8988T (cell line): ENCODE results near the gene RNF128.

Experiments used
- DNase-seq: peaks from one replicate; pipeline ENCODE4 v3.0.0; 2011

RNF128 gene, protein sequence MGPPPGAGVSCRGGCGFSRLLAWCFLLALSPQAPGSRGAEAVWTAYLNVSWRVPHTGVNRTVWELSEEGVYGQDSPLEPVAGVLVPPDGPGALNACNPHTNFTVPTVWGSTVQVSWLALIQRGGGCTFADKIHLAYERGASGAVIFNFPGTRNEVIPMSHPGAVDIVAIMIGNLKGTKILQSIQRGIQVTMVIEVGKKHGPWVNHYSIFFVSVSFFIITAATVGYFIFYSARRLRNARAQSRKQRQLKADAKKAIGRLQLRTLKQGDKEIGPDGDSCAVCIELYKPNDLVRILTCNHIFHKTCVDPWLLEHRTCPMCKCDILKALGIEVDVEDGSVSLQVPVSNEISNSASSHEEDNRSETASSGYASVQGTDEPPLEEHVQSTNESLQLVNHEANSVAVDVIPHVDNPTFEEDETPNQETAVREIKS

DNA sequence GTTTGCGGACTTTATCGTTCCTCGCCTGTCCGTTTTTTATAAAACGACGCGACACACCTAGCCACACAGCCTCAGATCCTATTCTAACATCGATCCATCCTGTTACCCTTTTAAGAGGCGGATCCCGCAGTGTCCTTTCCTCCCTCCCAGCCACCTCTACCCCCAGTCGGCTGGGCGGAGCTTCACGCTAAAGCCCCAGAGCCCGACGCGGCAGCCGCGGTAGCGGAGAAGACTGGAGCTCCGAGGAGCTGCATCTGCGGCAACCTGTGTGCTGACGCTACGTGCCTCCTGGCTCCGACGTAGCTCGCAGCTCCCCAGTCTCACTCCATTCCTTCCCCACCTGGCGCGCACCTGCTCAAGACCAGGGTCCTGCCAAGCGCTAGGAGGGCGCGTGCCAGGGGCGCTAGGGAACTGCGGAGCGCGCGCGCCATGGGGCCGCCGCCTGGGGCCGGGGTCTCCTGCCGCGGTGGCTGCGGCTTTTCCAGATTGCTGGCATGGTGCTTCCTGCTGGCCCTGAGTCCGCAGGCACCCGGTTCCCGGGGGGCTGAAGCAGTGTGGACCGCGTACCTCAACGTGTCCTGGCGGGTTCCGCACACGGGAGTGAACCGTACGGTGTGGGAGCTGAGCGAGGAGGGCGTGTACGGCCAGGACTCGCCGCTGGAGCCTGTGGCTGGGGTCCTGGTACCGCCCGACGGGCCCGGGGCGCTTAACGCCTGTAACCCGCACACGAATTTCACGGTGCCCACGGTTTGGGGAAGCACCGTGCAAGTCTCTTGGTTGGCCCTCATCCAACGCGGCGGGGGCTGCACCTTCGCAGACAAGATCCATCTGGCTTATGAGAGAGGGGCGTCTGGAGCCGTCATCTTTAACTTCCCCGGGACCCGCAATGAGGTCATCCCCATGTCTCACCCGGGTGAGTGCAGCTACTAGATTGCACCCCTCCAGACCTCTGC is at the start of gene RNF128:
RNF128 (plus strand) TSS at position 217 of the 953 bp plus-strand sequence; CDS start at position 430, 213 bp downstream.
- no peak for DNase-seq

DNA sequence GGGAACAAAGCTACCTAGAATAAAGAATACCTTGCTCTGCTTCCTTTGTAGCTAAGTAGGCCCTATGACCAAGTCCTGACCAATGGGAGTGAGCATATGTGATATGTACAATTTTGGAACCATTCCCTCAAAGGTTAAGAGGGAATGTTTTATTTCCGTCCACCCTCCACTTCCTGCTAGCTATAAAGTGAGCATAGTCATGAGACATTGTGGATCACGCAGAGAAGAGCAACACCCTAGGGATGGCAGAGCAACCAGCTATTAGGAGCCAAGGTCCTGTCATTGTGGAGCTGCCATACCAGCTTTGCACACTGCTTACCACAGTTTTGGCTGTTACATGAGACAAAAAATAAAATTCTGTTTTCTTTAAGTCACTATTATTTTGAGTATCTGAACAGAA is 45.8 kb upstream of the RNF128 start:
- no peak for DNase-seq

DNA sequence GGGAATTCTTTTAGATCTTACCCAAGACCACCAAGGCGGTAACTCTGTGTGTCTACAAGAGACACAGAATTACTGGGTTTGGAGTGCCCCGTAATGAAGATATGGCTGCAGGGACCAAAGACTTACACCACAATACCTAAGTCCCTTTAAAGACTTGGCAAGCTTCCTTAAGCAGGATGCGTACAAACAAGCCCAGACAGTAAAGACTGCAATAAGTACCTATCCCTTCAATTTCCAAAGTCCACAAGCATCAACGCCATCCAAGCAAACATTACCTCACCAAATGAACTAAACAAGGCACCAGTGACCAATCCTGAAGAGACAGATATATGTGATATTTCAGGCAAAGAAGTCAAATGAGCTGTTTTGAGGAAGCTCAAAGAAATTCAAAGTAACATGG is 42.3 kb upstream of the RNF128 start:
- no peak for DNase-seq

DNA sequence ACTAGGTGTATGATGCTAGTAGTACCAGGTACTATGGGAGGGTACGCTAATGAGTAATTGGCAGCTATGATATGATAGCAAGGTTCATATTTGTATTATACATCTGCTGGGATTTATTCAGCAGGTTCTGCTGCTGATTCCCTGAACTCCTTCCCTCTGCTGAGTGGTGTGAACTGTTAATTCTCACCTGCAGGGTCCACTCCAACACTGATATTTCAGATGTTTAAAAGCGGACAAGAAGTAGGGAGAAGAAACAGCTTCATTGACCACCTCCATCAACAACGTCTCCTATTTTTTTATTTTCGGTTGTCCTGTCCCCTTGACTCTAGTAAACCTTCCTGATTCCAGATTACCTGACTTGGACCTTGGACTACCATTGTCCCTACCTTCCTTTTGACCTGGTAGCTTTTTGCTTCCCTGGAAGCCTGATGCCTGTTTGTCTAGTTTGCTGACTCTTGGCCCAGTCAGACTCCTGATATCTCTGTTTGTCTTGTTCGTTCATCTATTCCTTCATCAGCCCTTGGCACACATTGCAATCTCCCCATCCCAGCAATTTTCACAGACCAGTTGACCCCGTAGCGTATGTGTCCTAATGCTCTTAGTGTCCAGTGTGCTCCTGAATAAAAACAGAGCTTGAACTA is 34.0 kb upstream of the RNF128 start:
- no peak for DNase-seq

DNA sequence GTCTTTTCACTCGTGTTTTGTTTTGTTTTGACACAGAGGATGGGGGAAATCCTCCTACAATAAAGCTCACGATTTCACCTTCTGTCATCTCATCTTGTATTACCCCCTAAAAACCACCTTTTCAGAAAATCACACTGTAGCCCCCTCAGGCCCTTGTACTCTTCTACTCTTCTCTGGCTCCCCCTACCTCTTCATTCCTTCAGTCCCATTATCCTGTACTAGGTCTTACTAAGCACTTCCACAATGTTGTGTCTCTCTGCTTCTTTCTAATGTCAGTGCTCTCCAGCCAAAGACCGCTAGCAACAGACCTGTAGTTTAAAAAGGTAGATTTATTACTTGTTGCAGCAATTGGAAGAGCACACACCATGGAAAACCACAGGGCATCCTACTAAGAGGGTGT is 30.0 kb upstream of the RNF128 start:
- DNase-seq: no peak

DNA sequence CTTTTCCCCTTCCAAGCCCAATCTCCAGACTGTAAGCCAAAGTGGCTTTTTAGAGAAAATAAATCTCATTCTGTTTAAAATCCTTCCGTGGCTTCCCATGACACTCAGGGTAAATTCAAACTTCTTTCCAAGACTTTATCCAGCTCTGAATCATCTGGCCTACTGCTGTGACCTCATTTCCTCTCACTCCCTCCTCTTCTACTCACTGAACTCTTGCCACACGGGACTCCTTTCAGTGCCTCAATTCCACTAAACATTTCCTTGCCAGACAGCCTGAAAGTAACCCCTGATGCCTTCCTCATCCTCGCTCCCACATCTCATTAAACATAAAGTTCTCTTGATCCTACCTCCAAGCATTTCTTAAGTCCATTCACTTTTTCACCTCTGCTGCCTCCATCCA is 27.8 kb upstream of the RNF128 start:
- DNase-seq: no peak

DNA sequence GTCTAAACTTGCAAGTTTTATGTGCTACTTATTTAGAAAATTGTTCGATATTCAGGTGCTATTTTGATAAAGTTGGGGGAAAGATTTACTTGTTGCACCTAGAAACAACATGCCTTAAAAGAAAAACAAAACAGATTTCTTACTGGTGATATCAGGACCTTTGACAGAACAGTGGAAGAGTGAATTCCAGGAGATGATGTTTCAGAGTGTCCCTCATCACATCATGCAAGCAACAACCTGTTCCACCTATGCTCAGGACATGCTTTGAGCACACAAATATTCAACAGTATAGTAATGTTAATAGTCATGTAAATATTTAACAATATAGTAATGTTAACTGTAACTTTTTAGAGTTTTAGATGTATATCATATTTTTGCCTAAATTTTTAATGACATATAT is 23.9 kb upstream of the RNF128 start:
- no peak for DNase-seq

DNA sequence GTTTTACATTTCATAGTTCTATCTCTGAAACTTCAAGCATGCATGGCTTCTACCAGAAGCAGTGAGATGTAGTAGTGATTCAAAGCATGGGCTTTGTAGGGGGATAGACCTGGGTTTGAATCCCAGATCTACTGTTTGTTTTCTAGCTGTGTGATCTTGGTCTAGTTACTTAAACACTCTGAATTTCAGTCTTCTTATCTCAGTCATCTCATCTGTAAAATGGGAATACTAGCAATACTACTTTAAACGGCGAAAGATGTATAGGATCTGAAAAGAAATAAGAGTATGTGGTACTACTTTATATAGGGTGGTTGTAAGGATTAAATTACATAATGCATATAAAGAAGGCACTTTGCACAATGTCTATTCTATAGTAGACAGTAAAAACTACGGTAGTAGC is 20.0 kb upstream of the RNF128 start:
- no peak for DNase-seq

DNA sequence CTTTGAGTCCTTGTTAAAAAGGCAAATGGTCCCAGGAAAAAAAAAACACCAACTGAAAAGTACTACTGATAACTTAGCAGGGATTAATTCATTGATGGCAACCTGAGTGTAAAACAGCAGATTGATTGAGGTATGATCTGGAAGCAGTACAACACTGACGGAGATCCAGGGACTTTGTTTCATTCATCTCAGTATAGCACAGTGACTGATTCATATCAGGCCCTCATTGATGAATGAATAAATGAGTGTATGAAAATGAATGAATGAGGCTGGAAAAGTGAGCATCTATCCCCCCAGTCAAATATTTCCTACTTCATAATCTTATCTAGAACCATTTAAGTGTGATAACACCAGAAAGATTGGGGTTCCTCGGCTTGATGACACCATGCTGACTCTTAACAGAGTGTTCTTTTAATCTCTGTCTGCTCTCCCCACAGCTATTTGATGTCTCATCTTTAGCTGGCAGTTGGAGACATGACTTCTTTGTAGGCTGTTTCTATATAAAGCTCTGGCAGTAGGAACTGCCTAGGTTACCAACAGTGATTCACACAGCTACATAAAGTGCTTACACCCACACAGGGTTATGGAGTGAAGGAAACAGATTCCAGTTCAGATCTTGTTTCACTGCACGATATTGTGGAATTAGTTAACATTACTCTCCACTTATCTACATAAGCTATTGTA is 18.6 kb upstream of the RNF128 start:
- no peak for DNase-seq

DNA sequence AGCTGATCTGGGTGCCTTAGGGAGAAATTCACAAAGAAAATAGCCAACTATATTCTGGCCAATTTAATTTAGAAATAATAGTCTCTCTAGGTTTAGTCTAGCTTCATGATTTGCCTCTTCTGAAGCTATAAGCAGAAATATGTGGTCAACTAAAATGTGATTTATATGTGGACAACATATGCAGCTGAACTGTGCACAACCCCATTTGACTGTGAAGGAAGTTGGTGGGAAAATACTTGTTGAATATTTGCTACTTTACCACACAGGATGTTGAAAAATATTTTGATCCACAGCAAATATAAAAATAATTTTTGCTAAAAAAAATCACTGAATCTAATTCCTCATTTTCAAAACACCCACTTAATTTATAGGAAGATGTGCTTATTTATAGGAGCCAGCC is 15.7 kb upstream of the RNF128 start:
- no peak for DNase-seq

DNA sequence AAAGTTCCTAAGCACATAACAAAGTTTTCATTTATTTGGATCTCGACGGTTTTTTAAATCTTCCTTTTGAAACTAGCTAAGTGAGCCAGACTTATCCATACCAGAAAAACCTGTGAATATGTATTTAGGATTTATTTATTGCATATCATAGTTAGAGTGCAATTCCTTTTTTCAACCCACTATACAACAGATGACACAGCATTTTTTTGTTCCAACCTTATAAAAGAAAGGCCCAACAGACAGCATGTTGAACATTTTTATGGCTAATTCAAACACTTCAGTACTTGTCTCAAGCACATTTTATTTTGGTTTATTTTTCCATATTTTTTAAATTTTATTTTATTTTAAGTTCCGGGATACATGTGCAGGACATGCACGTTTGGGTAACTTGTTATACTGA is 15.1 kb upstream of the RNF128 start:
- no peak for DNase-seq

DNA sequence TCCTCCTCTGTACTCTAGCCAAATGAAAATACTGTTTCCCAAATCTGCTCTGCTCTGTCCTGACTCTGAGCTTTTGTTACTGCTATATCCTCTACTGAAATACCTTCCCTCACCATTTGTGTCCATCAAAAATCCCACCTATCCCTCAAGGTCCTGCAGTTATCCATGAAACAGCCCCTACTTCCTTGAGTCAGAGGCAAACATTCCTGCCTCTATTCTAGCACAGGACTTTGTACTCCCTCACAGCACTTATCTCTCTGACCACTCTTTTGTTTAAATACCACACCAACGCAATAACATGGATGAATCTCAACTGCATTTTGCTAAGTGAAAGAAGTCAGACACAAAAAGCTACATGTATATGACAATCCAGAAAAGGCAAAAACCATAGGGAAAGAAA is 10.5 kb upstream of the RNF128 start:
- DNase-seq: no peak

DNA sequence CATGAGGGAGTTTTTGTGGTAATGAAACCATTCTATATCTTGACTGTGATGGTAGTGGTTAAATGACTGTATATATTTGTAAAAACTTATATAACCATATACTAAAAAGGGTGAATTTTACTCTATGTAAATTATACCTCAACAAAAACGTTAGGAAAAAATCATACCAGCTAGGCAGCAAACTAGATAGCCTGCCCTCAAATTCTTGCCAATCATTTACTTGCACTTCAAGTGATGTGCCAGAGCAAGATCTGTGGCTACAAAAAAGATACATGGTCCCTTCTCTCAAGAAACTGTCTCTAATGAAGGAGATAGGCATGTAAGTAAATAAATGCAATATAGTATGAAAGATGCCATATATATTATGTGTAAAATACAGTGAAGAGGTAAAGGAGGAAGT is 10.0 kb upstream of the RNF128 start:
- DNase-seq: no peak

DNA sequence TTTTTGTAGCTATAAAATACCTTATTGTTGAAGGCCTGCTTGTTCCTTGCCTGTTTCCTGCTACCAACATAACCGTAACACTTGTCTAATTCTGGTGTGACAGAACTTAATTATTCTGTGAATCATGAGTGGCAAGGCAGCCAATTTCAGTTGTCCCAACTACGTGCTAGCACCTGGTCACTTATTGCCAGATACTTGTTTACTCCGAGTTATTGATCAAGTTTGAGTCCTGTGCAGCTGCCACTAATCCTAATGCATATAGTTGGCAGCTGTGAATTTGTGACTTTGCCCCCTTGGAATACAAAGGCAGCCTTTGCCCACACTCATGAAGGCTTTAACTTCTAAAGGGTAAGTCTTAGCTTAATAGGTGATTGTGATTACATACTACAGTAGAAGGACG is 7.8 kb upstream of the RNF128 start:
- no peak for DNase-seq

DNA sequence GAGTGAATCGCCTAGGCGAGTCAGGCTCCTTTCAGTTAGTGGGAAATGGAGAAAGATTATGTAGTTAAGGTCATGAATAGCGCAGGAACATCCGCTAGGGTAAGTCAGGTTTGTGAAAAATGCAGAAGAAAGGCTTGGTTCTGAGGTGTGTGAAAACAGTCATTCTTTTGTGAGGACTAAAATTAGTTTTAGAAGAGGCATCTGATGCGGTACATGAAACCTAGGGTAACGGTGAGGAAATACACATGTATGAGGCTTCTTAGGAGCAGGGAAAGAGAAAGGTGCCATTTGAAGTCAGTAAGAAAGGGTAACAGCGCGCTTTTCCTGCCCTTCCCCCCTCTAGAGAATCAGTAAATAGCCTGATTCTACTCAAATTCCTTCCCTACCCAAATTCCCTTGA is 570 bp upstream of the RNF128 start:
- DNase-seq: no peak

DNA sequence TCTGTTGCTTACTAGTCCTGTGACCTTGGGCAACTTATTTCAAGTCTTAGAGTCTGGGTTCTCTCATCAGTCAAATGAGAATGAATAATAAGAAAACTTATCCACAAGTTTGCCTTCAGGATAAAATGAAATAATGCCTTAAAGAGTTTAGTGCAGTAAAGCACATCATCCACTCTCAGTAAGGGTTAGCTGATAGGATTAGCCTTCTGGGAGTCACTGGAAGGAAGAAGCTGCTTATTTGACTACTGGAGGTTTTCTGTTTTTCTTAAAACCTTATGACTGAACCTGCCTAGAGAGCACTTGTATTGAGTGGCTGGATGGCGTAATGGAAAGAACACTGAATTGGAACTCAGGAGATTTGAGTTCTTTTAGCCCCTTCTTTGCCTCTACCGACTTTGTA is 1.8 kb downstream of the RNF128 start:
- DNase-seq: no peak

DNA sequence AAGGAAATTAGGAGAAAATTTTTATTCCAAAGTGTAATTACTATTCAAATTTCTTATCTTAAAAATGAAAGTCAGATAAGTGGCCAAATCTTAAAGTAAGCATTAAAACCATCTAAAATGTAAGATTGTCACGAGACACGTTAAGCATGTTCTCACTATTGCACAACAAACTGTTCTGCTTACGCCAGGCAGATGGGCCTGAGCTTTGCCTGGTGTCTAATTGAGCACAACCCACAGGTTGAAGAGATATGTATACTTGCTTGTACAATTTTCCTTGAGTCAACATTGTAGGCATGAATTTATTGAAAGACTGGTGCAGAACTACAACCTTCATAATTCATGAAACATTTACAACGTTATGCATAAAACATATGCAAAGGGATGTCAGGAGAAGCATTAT is 3.9 kb downstream of the RNF128 start:
- no peak for DNase-seq

DNA sequence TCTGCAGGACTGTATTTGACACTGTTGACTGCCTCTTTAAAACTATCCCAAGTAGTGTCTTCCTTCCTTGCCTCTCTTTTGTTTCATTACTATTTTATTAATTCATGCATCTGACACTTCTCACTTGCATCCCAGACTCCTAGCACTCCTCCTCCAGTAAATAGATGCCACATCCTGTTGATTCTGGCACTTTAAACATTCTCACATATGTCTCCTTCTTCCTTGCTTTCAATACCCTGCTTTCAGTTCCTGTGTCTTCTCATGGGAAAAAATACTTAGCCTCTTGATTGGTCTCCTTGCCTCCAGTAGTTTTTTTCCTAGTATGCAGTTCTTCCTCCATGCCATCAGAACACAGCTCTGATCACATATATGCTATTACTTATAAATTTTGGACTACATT is 5.1 kb downstream of the RNF128 start:
- DNase-seq: no peak

DNA sequence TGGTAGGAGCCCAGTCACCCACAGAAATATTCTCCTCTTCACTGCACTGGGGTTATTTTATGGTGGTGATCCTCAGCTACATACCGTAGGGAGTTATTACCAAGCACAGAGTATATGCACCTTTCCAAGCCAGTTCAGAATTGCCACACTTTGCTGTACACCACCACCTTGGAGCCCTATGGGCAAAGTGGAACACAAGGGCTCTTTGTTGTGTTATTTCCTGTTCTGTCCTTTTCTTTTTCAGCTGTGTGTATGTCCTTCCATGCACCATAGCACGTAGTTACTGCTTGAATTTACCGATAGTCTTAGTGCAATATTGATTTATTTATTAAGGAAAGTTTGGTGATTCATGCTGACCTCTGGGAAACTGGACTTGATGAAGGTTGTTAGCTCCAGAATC is 8.3 kb downstream of the RNF128 start:
- no peak for DNase-seq

DNA sequence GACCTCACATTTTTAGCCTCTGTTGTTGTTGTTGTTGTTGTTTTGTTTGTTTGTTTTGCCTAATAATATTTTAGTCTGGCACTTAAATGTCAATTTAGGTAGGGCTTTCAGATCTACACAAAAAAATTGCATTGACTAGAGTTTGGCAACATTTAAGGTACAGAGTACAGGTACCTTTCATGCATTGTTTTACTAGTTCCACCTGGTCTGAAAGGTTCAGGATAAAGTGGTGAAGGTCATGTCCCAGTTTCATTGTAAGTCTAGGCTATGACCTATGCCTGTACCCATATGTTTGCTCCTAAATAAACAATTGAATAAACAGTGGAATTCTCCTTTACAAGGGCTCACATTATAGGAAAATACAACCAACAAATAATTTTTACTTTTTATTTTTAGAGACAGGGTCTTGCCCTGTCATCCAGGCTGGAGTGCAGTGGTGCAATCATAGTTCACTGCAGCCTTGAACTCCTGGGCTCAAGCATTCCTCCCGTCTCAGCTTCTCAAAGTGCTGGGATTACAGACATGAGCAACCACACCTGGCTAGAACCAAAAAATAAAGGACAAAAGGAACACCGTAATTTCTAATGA is 13.8 kb downstream of the RNF128 start:
- no peak for DNase-seq

DNA sequence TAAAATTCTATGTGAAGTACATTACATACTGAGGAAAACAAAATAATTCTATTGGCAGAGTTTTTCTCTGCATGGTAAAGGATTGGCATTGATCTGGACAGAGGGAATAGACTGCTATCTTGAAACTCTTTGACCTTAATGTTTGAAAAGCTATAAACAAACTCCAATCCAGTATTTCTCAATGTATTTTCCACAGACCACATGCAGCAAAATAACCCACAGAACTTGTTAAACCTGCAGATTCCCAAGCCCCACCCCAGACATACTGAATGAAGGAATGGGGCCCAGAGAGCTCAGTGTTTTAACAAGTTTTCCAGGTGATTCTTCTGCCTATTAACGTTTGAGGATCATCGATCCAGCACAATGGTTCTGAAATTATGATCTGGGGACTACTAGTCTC is 15.7 kb downstream of the RNF128 start:
- no peak for DNase-seq

DNA sequence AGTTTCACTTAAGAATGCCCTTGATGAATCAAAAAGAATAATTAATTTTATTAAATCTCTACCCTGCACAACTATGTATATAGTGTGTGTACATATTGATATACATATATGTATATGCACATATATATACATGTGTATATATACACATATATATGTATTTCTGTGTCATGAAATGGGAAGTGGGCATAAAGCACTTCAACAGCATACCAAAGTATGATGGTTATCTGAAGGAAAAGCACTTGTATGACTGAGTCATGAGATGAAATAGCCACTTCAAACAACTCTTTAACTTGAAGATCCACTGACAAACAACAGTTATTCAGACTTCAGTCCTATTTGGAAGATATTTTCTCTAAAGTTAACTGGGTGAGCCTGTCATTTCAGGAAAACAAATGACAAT is 16.3 kb downstream of the RNF128 start:
- no peak for DNase-seq

DNA sequence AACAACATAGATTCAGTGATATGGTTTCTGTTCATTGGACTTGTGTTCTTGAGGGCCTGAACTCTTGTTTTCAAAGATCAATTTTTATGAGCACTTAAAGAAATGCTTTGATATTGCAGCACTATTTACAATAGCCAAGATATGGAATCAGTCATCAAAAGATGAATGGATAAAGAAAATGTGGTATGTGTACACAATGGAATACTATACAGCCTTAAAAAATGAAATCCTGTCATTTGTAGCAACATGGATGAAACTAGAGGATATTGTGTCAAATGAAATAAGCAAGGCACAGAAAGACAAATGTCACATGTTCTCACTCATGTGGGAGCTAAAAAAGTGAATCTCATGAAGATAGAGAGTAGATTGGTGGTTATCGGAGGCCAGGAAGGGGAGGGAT is 21.9 kb downstream of the RNF128 start:
- DNase-seq: no peak
